NCI-H146 treated with DMSO at 0.1 percent for 48 hours (cell line): Measurements from ENCODE around the gene MARCHF9.

Experiments used
- DNase-seq: peaks from one replicate; lab custom pipeline; 2025; ENCODE audit not compliant: unreplicated experiment; lab: John Stamatoyannopoulos, UW

MARCHF9 gene

GRCh38 chr12:57795354-57795753 lies 40.5 kb downstream of the MARCHF9 start:
- no peak for DNase-seq

- DNase-seq: no peak
These were observed 42.1 kb downstream of the MARCHF9 start for GRCh38 chr12:57796996-57797395.

DNA sequence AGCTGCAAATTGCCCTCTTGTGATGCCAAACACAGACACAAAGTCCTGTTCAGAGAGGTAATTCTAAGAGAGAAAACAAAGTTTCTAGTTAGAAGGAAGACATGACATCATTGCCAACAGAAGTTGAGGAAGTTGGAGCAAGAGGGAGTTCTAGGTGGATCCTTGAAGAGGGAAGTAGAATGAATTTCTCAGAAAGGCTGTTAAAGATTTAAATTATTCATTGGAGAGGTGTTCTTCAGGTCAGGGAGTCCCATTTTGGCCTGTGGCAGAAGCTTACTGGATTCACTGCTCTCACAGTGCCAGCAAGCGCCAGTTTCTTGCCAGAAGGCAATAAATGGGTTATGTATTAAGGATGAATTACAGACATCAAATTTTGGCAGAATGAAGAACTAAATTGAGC lies 43.0 kb downstream of the MARCHF9 start:
- DNase-seq: no peak

GRCh38 chr12:57800965-57801364 lies 46.1 kb downstream of the MARCHF9 start:
- DNase-seq: no peak

DNA sequence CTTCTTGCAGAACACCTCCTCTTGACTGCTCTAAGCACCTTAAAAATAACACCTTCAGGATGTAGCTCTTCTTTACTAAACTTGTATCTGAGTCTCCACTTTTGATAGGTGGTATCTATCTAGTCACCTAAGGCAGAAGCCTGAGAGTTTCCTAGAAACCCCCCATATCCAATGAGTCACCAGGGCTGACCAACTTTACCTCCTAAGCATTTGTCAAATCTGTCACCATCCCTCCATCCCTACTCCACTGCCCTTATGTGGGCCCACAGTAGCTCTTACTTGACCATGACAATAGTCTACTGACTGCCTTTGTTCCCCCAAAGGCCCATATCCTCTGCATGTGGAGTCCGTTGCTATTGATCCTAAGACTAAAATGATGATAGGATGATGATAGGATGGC lies 47.7 kb downstream of the MARCHF9 start:
- DNase-seq: no peak

- DNase-seq: no peak
These were observed 48.5 kb downstream of the MARCHF9 start for GRCh38 chr12:57803319-57803893.

GRCh38 chr12:57806677-57807076 lies 51.8 kb downstream of the MARCHF9 start:
- no peak for DNase-seq

GRCh38 chr12:57807285-57807684 lies 52.4 kb downstream of the MARCHF9 start:
- no peak for DNase-seq

- DNase-seq: no peak
These were observed 53.4 kb downstream of the MARCHF9 start for GRCh38 chr12:57808351-57808750.

GRCh38 chr12:57809425-57809824 lies 54.5 kb downstream of the MARCHF9 start:
- DNase-seq: no peak
